ENCODE results near the gene PPP6R3.

PPP6R3 gene

GRCh38 chr11:68593441-68593840 lies 132.9 kb downstream of the PPP6R3 start:
- TF ChIP-seq CTCF (IDR thresholded peaks at IDR 0.05; ENCODE audit: low read depth, low read length), result no peak
- DNase-seq (ENCODE audit: low read depth, low spot score), result no peak
- in situ Hi-C loops (cut with HindIII; ENCODE audit: low sequenced_read_pairs), result no loop called here
- H3K4me3 ChIP-seq (ENCODE audit: low read depth, low read length), result no peak overlapping the region

GRCh38 chr11:68594123-68594522 lies 133.6 kb downstream of the PPP6R3 start:
- no peak overlapping the region for H3K4me3 ChIP-seq (ENCODE audit: low read depth, low read length)
- in situ Hi-C loops (cut with HindIII; ENCODE audit: low sequenced_read_pairs), result no loop called here
- no peak for TF ChIP-seq CTCF (IDR thresholded peaks at IDR 0.05; ENCODE audit: low read depth, low read length)
- no peak for DNase-seq (ENCODE audit: low read depth, low spot score)

- in situ Hi-C loops (cut with HindIII; ENCODE audit: low sequenced_read_pairs), result no loop called here
- no peak overlapping the region for H3K4me3 ChIP-seq (ENCODE audit: low read depth, low read length)
- no peak for DNase-seq (ENCODE audit: low read depth, low spot score)
- TF ChIP-seq CTCF (IDR thresholded peaks at IDR 0.05; ENCODE audit: low read depth, low read length), result no peak
Observed at GRCh38 chr11:68596231-68596630, 135.7 kb downstream of the PPP6R3 start.

- H3K4me3 ChIP-seq (ENCODE audit: low read depth, low read length), result no peak overlapping the region
- DNase-seq (ENCODE audit: low read depth, low spot score), result peak; percentile 20
- TF ChIP-seq CTCF (IDR thresholded peaks at IDR 0.05; ENCODE audit: low read depth, low read length), result no peak
- in situ Hi-C loops (cut with HindIII; ENCODE audit: low sequenced_read_pairs), result no loop called here
Observed at GRCh38 chr11:68598816-68599653, 138.5 kb downstream of the PPP6R3 start.

- in situ Hi-C loops (cut with HindIII; ENCODE audit: low sequenced_read_pairs), result no loop called here
- TF ChIP-seq CTCF (IDR thresholded peaks at IDR 0.05; ENCODE audit: low read depth, low read length), result no peak
- no peak for DNase-seq (ENCODE audit: low read depth, low spot score)
- H3K4me3 ChIP-seq (ENCODE audit: low read depth, low read length), result no peak overlapping the region
Observed at GRCh38 chr11:68601147-68601546, 140.6 kb downstream of the PPP6R3 start.

- DNase-seq (ENCODE audit: low read depth, low spot score), result no peak
- H3K4me3 ChIP-seq (ENCODE audit: low read depth, low read length), result no peak overlapping the region
- TF ChIP-seq CTCF (IDR thresholded peaks at IDR 0.05; ENCODE audit: low read depth, low read length), result no peak
- in situ Hi-C loops (cut with HindIII; ENCODE audit: low sequenced_read_pairs), result no loop called here
Observed at GRCh38 chr11:68609761-68610160, 149.2 kb downstream of the PPP6R3 start.
